Lower leg skin (tissue), 4 donors: Measurements from ENCODE around the gene PAAF1. TPM values are rescaled to one million over a fixed set of nuclear protein-coding genes. Genes with fewer than 3 reads are reported as not detected.

Source experiments
- DNase-seq, 2 donors: peaks; one replicate each; pipeline ENCODE4 v3.0.0-alpha.2; 2019; ENCODE audit warnings: low spot score in 2 of 2
- H3K4me3 ChIP-seq: fragments of 200-600 bp; sonication (generic); 2 replicates; pipeline ENCODE4 v1.5.1; 2017; ENCODE audit warnings: mild to moderate bottlenecking, low read depth; ENCODE audit not compliant: poor library complexity, severe bottlenecking
- CTCF ChIP-seq, 3 donors: fragments of 450-650 bp; IDR thresholded peaks; one replicate each; pipeline ENCODE4 v1.5.1; 2016; ENCODE audit warnings: antibody characterized with exemption in 3 of 3, mild to moderate bottlenecking in 3 of 3, moderate library complexity in 2 of 3
- POLR2A ChIP-seq, 2 donors: fragments of 450-650 bp; IDR thresholded peaks; one replicate each; pipeline ENCODE4 v1.6.1; 2016 to 2017; ENCODE audit warnings: antibody characterized with exemption in 2 of 2, mild to moderate bottlenecking in 1 of 2, moderate library complexity in 1 of 2
- WGBS, 2 donors: methylation state at CpG; one replicate each; pipeline ENCODE4 v1.1.5; 2018; 5-methylcytosine and 5-hydroxymethylcytosine counted together
- intact Hi-C: fragments of 100-400 bp; cut with DNase I; formaldehyde crosslinking; loops from one replicate; pipeline ENCODE4 v1.15.0; 2023; ENCODE audit warnings: low total_unique reads
- total RNA-seq, 4 donors: library from RNA; depleted of rRNA; stranded (reverse); fragments of >200 nt; gene quantifications; one replicate each; pipeline ENCODE4 v1.1.0, GENCODE V29; 2016

PAAF1 gene
- total RNA-seq, 4 donors from 2014 or later: 9.8 to 21.2 (median 13.5) TPM

- TF ChIP-seq CTCF (IDR thresholded peaks at IDR 0.05): no peak
- no peak for TF ChIP-seq POLR2A (IDR thresholded peaks at IDR 0.05)
- DNase-seq: no peak
- 73 to 80% methylated on average over 6 of the region's 6 CpGs for WGBS, 2 donors
- intact Hi-C loops: no loop called here
- H3K4me3 ChIP-seq: no peak overlapping the region
These were observed 94.4 kb downstream of the PAAF1 start for GRCh38 chr11:73971175-73971719.

- no peak overlapping the region for H3K4me3 ChIP-seq
- no peak for TF ChIP-seq CTCF (IDR thresholded peaks at IDR 0.05)
- 80 to 93% methylated on average over 1 of the region's 1 CpG for WGBS, 2 donors
- DNase-seq: no peak
- intact Hi-C loops: no loop called here
These were observed 95.4 kb downstream of the PAAF1 start for GRCh38 chr11:73972187-73972586.

GRCh38 chr11:73972620-73973449 lies 96.0 kb downstream of the PAAF1 start:
- intact Hi-C loops: no loop called here
- DNase-seq: no peak
- H3K4me3 ChIP-seq: no peak overlapping the region
- TF ChIP-seq POLR2A (IDR thresholded peaks at IDR 0.05) (no peak), CTCF (IDR thresholded peaks at IDR 0.05) (no peak)
- WGBS, 2 donors: 86 to 90% methylated on average over 11 of the region's 11 CpGs

GRCh38 chr11:73974604-73975478 lies 98.0 kb downstream of the PAAF1 start:
- DNase-seq: no peak
- TF ChIP-seq CTCF (IDR thresholded peaks at IDR 0.05): no peak
- TF ChIP-seq POLR2A (IDR thresholded peaks at IDR 0.05): no peak
- intact Hi-C loops: no loop called here
- H3K4me3 ChIP-seq: no peak overlapping the region
- 88 to 92% methylated on average over 13 of the region's 13 CpGs for WGBS, 2 donors

GRCh38 chr11:73975479-73975757 lies 98.6 kb downstream of the PAAF1 start:
- WGBS, 2 donors: 79 to 89% methylated on average over 6 of the region's 6 CpGs
- H3K4me3 ChIP-seq: no peak overlapping the region
- no peak for DNase-seq
- TF ChIP-seq CTCF (IDR thresholded peaks at IDR 0.05) (no peak), POLR2A (IDR thresholded peaks at IDR 0.05) (no peak)
- intact Hi-C loops: no loop called here
